OCI-LY7 (cell line): ENCODE data around the gene SETBP1.

Experiments
- EZH2phosphoT487 ChIP-seq: fragments of 200-600 bp; sonication (generic); IDR thresholded peaks from 2 replicates; pipeline ENCODE4 v1.6.1; 2018; ENCODE audit warnings: low read depth, borderline replicate concordance, mild to moderate bottlenecking, mixed run types, antibody characterized with exemption, low read length, moderate library complexity, mixed read lengths
- TF ChIP-seq, protein P1 (sequence below): fragments of 200-600 bp; sonication (generic); conservative IDR thresholded peaks from 2 replicates; pipeline ENCODE4 v1.5.1; 2014; ENCODE audit warnings: mild to moderate bottlenecking, antibody characterized with exemption, low read length, moderate library complexity, mixed read lengths

DNA sequence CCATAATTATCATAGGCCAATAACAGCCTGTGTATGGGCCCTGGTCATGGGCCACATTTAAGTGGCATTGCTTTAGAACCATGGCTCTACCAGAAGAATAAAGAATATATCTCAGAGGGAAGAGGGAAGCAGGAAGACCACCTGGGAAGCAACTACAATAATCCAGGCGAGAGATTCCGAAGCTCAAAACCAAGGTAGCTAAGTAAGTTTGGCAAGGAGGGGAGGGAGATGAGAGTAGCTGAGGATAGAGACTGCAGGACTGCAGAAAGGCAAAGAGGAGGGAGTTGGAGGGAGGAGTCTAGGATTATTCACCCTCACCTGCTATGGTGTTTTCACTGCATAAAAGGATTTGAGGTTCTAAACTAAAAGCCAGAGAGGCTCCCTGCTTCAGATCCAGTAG lies 293.5 kb downstream of the SETBP1 start:
- no peak for TF ChIP-seq EZH2phosphoT487
- TF ChIP-seq, protein P1, sequence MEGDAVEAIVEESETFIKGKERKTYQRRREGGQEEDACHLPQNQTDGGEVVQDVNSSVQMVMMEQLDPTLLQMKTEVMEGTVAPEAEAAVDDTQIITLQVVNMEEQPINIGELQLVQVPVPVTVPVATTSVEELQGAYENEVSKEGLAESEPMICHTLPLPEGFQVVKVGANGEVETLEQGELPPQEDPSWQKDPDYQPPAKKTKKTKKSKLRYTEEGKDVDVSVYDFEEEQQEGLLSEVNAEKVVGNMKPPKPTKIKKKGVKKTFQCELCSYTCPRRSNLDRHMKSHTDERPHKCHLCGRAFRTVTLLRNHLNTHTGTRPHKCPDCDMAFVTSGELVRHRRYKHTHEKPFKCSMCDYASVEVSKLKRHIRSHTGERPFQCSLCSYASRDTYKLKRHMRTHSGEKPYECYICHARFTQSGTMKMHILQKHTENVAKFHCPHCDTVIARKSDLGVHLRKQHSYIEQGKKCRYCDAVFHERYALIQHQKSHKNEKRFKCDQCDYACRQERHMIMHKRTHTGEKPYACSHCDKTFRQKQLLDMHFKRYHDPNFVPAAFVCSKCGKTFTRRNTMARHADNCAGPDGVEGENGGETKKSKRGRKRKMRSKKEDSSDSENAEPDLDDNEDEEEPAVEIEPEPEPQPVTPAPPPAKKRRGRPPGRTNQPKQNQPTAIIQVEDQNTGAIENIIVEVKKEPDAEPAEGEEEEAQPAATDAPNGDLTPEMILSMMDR = no peak
